Upper lobe of left lung (tissue), 6 donors: ENCODE measurements around the gene PTPRN. TPM values are rescaled to one million over a fixed set of nuclear protein-coding genes. Genes with fewer than 3 reads are reported as not detected.
"Not testable (repeated sequence)": the region's sequence is repeated elsewhere in the genome, so short reads cannot be mapped to it uniquely, and the experiment has no call there.

Experiments
- ATAC-seq, 2 donors: fragments of 200-7000 bp; cut with Tn5 transposase; one replicate each; pipeline ENCODE4 v1.9.1; 2022; ENCODE audit warnings: mild to moderate bottlenecking in 2 of 2, moderate library complexity in 2 of 2; ENCODE audit not compliant: low FRiP score in 2 of 2
- DNase-seq, 2 donors: peaks; one replicate each; pipeline ENCODE4 v3.0.0-alpha.2; 2019 to 2020
- H3K27ac ChIP-seq, 4 donors: fragments of 200-600 bp; sonication (generic); one replicate each; pipeline ENCODE4 v1.5.1; 2016 to 2019
- H3K27me3 ChIP-seq, 4 donors: fragments of 200-600 bp; sonication (generic); one replicate each; pipeline ENCODE4 v1.5.1; 2017 to 2019
- H3K36me3 ChIP-seq, 4 donors: fragments of 200-600 bp; sonication (generic); one replicate each; pipeline ENCODE4 v1.5.1; 2016 to 2019
- H3K4me1 ChIP-seq, 4 donors: fragments of 200-600 bp; sonication (generic); one replicate each; pipeline ENCODE4 v1.5.1; 2018 to 2019
- H3K4me3 ChIP-seq, 4 donors: fragments of 200-600 bp; sonication (generic); one replicate each; pipeline ENCODE4 v1.5.1; 2017 to 2019; ENCODE audit warnings: mild to moderate bottlenecking in 2 of 4, moderate library complexity in 1 of 4
- H3K9me3 ChIP-seq, 4 donors: fragments of 200-600 bp; sonication (generic); one replicate each; pipeline ENCODE4 v1.5.1; 2018 to 2019
- CTCF ChIP-seq, 6 experiments: fragments of 450-650 bp in 4 of 6; fragments of 200-600 bp in 2 of 6; sonication (generic) in 2 of 6; IDR thresholded peaks; one replicate each; pipeline ENCODE4 v1.5.1; 2016 to 2019; ENCODE audit warnings: antibody characterized with exemption in 6 of 6
- EP300 ChIP-seq, 4 donors: sonication (generic); formaldehyde crosslinking; IDR thresholded peaks; one replicate each; pipeline ENCODE4 v1.5.1; 2017; ENCODE audit warnings: antibody characterized with exemption in 4 of 4, control low read depth in 2 of 4
- POLR2A ChIP-seq, 4 donors: fragments of 450-650 bp; IDR thresholded peaks; one replicate each; pipeline ENCODE4 v1.5.1; 2016 to 2017; ENCODE audit warnings: antibody characterized with exemption in 4 of 4, mild to moderate bottlenecking in 2 of 4
- POLR2AphosphoS5 ChIP-seq, 2 donors: sonication (generic); formaldehyde crosslinking; IDR thresholded peaks; one replicate each; pipeline ENCODE4 v1.5.1; 2017; ENCODE audit warnings: antibody characterized with exemption in 2 of 2
- WGBS, 2 donors: methylation state at CpG; one replicate each; pipeline ENCODE4 v1.1.5; 2017 to 2018; 5-methylcytosine and 5-hydroxymethylcytosine counted together
- total RNA-seq, 6 donors: library from RNA; depleted of rRNA in 4 of 6; stranded (reverse); fragments of >200 nt in 4 of 6; gene quantifications; one replicate each; pipeline versions ENCODE4 v1.1.0 to v1.2.1, GENCODE V29; 2016 to 2021
- donor health status: DM: no; HTN: no; CAD: no; lungs with moderate emphysema.
- donor health status: DM: no; HTN: yes; CAD: no; lungs with severe emphysema.

Gene PTPRN
- total RNA-seq, 6 donors from 2014 or later, result 0.20 to 4.4 (median 0.68) TPM; not detected in 2

DNA sequence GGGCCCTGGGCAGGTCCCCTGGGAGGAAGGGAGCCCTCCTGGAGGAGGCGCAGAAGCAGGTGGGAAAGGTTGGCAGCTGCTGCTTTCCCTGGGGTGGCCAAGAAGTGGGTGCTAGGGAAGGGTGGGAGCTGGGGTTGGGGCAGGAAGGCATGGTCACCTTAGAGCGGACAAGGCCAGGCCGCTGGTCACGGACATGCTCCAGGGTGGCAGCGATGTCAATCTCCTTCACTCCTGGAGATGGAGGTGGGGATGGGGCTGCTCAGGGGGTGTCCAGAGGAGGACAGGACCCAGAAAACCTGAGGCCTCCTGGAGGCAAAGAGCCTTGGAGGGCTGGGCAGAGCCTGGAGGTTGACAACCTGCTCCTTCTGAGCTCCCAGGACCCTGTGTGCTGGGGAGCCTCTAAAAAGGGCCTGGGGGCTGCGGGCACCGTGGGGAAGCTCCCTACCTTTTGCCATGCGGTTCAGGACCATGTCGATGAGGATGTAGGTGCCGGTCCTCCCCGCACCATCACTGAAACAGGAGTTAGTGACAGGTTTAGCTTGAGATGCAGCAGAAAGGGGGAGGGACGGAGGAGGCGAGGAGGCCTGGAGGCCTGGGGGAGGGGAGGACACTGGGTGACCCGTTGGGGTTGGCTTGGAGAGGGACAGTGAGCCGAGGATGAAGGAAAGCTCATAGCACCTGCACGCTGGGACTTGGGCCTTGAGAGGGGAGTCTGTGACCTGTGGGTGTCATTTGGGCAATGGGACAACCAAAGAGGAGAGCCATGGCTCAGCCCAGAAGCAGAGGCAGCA, 18.6 kb downstream of the PTPRN start:
- peak in 1 of 2 donors; percentile 51 for DNase-seq
- Histone ChIP-seq H3K9me3 (no peaks in the 10 kb centered on the region), H3K27me3 (no peaks in the 10 kb centered on the region), H3K4me3 (no peak overlapping the region), H3K4me1 (peaks cover 5 to 13% (median 10%) of the 10 kb centered on the region in 4 donors), H3K27ac (no peak overlapping the region), H3K36me3 (peaks cover 0 to 13% (median 7%) of the 10 kb centered on the region in 4 donors)
- WGBS, 2 donors, result 84 to 87% methylated on average over 15 to 16 of the region's 16 CpGs
- ATAC-seq, result no peak
- TF ChIP-seq POLR2AphosphoS5 (IDR thresholded peaks at IDR 0.05) (no peak), EP300 (IDR thresholded peaks at IDR 0.05) (no peak), POLR2A (IDR thresholded peaks at IDR 0.05) (no peak), CTCF (IDR thresholded peaks at IDR 0.05) (no peak)

DNA sequence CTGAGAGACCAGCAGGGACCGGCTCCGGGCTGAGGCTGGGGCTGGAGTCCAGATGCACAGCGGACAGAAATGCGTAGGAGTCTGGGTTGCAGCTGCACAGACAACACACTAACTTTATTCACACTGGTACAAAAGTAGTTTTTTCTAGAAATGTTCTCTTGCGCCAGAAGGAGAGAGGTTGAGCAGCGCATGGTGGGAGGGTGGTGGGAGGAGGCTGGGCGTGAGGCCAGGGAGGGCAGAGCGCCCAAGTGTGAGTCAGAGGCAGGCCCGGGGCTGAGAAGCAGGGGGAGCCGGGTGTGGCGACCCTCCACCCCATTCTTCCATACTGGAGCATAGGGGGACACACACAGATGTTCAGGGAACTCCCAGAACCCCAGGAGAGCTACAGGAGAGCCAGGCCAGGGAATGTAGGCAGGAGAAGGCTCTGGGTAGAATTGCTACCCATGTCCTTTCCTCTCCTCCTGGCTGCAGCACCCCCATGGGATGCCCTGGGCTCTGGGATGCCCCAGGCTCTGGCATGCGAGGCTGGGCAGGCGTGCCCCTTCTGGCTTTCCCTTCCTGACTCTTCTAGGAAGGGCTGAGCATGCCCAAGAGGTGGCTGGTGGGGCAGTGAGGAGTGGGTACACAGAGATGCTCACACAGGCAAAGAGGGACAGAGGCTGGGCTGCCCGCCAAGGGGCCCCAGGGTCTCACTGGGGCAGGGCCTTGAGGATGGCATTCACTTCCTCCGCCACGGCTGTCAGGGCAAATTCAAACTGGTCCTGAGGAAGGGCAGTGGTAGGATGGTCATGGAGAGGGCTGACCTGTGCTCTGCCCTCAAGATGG, 19.5 kb downstream of the PTPRN start:
- Histone ChIP-seq H3K36me3 (peaks cover 1 to 22% (median 15%) of the 10 kb centered on the region in 4 donors), H3K27ac (no peak overlapping the region), H3K9me3 (no peaks in the 10 kb centered on the region), H3K4me1 (peaks cover 0 to 9% (median 4%) of the 10 kb centered on the region in 4 donors), H3K4me3 (no peak overlapping the region), H3K27me3 (no peaks in the 10 kb centered on the region)
- no peak for TF ChIP-seq POLR2AphosphoS5 (IDR thresholded peaks at IDR 0.05)
- no peak for TF ChIP-seq EP300 (IDR thresholded peaks at IDR 0.05)
- no peak for TF ChIP-seq CTCF (IDR thresholded peaks at IDR 0.05)
- TF ChIP-seq POLR2A (IDR thresholded peaks at IDR 0.05), result no peak
- WGBS, 2 donors, result 36% methylated on average over 11 to 16 of the region's 16 CpGs
- DNase-seq, result peak in 1 of 2 donors; percentile 91
- ATAC-seq, result peak; percentile 15 to 83

DNA sequence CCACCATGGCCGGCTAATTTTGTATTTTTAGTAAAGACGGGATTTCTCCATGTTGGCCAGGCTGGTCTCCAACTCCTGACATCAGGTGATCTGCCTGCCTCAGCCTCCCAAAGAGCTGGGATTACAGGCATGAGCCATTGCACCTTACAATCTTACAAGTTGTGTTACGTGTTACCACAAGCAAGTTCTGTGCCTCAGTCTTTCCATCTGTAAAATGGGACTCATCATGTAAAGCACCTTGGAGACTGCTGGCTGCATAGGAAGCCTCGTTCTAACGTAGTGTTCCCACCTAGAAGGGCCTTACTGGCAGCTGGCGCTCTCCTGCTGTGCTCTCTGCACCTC, 20.0 kb downstream of the PTPRN start:
- ATAC-seq (no peak), DNase-seq (no peak)
- peaks cover 5 to 28% (median 21%) of the 10 kb centered on the region in 4 donors for H3K36me3 ChIP-seq
- H3K4me3 ChIP-seq, result no peak overlapping the region
- no peaks in the 10 kb centered on the region for H3K27me3 ChIP-seq
- TF ChIP-seq POLR2A (IDR thresholded peaks at IDR 0.05), result no peak
- no peak for TF ChIP-seq EP300 (IDR thresholded peaks at IDR 0.05)
- TF ChIP-seq CTCF (IDR thresholded peaks at IDR 0.05), result no peak
- no peak for TF ChIP-seq POLR2AphosphoS5 (IDR thresholded peaks at IDR 0.05)
- H3K4me1 ChIP-seq, result peaks cover 0 to 5% (median 2%) of the 10 kb centered on the region in 4 donors
- no peak overlapping the region for H3K27ac ChIP-seq
- no peaks in the 10 kb centered on the region for H3K9me3 ChIP-seq
- WGBS, 2 donors, result 81% methylated on average over 6 of the region's 6 CpGs

GRCh38 chr2:219287580-219288265, 21.5 kb downstream of the PTPRN start:
- H3K36me3 ChIP-seq, result peaks cover 12 to 42% (median 36%) of the 10 kb centered on the region in 4 donors
- H3K27ac ChIP-seq, result no peak overlapping the region
- H3K4me1 ChIP-seq, result peaks cover 0 to 5% (median 2%) of the 10 kb centered on the region in 4 donors
- H3K4me3 ChIP-seq, result no peak overlapping the region
- no peaks in the 10 kb centered on the region for H3K27me3 ChIP-seq
- 65 to 72% methylated on average over 6 to 10 of the region's 10 CpGs for WGBS, 2 donors
- H3K9me3 ChIP-seq, result no peaks in the 10 kb centered on the region
- no peak for TF ChIP-seq POLR2AphosphoS5 (IDR thresholded peaks at IDR 0.05)
- no peak for TF ChIP-seq CTCF (IDR thresholded peaks at IDR 0.05)
- no peak for TF ChIP-seq EP300 (IDR thresholded peaks at IDR 0.05)
- TF ChIP-seq POLR2A (IDR thresholded peaks at IDR 0.05), result no peak
- DNase-seq (peak in 1 of 2 donors; percentile 31), ATAC-seq (no peak)

DNA sequence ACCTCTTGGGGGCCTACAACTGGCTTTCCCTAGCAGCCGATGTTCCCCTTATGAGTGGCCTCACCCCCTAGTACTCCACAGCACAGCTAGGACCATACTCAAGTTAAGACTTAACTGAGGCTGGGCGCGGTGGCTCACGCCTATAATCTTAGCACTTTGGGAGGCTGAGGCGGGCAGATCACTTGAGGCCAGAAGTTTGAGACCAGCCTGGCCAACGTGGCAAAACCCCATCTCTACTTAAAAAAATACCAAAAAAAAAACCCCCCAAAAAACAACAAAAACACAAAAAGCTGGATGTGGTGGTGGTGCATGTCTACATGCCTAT, 22.1 kb downstream of the PTPRN start:
- not testable (repeated sequence) for DNase-seq, H3K4me3 ChIP-seq, ATAC-seq, H3K9me3 ChIP-seq, H3K4me1 ChIP-seq, H3K27ac ChIP-seq, H3K27me3 ChIP-seq
- 87 to 89% methylated on average over 6 of the region's 6 CpGs for WGBS, 2 donors
- peaks cover 13 to 48% (median 42%) of the 10 kb centered on the region in 4 donors for H3K36me3 ChIP-seq
